Liver (tissue), 9 donors: ENCODE data around the gene TGFBR3. TPM values are rescaled to one million over a fixed set of nuclear protein-coding genes. Genes with fewer than 3 reads are reported as not detected.

Source experiments
- DNase-seq: peaks from one replicate; pipeline ENCODE4 v3.0.0-alpha.2; 2017; ENCODE audit warnings: low spot score
- H3K27ac ChIP-seq, 2 donors: one replicate each; pipeline ENCODE4 v1.7.0; 2013; ENCODE audit warnings: inconsistent platforms in 2 of 2, low read length in 2 of 2, control low read depth in 1 of 2, low read depth in 1 of 2, mild to moderate bottlenecking in 1 of 2
- H3K27me3 ChIP-seq, 4 donors: one replicate each; pipeline versions ENCODE4 v1.6.1 to v1.7.0; 2013; ENCODE audit warnings: low read length in 3 of 4, inconsistent platforms in 1 of 4, mild to moderate bottlenecking in 1 of 4, moderate library complexity in 1 of 4; ENCODE audit not compliant: control insufficient read depth in 4 of 4, insufficient read depth in 4 of 4
- H3K36me3 ChIP-seq, 4 donors: one replicate each; pipeline versions ENCODE4 v1.6.1 to v1.7.0; 2013; ENCODE audit warnings: low read length in 3 of 4, mild to moderate bottlenecking in 3 of 4, low read depth in 1 of 4, moderate library complexity in 1 of 4; ENCODE audit not compliant: control insufficient read depth in 4 of 4, insufficient read depth in 3 of 4
- H3K4me1 ChIP-seq, 4 donors: one replicate each; pipeline versions ENCODE4 v1.6.1 to v1.7.0; 2013; ENCODE audit warnings: low read length in 3 of 4, mild to moderate bottlenecking in 3 of 4, moderate library complexity in 1 of 4; ENCODE audit not compliant: control insufficient read depth in 4 of 4, insufficient read depth in 4 of 4
- H3K4me3 ChIP-seq, 3 donors: one replicate each; pipeline versions ENCODE4 v1.6.1 to v1.7.0; 2013; ENCODE audit warnings: low read length in 3 of 3, control low read depth in 1 of 3, low read depth in 1 of 3, mild to moderate bottlenecking in 1 of 3
- H3K9ac ChIP-seq, 2 donors: one replicate each; pipeline ENCODE4 v1.7.0; 2013; ENCODE audit warnings: low read length in 2 of 2, mild to moderate bottlenecking in 2 of 2, moderate library complexity in 2 of 2, control low read depth in 1 of 2, low read depth in 1 of 2
- H3K9me3 ChIP-seq, 4 donors: one replicate each; pipeline versions ENCODE4 v1.6.1 to v1.7.0; 2013; ENCODE audit warnings: low read length in 3 of 4; ENCODE audit not compliant: control insufficient read depth in 4 of 4
- ATF3 ChIP-seq: IDR thresholded peaks from 2 replicates; pipeline ENCODE4 v1.6.1; 2016; ENCODE audit warnings: antibody characterized with exemption
- CTCF ChIP-seq: fragments of 150-350 bp; IDR thresholded peaks from 2 replicates; pipeline ENCODE4 v1.5.1; 2017; ENCODE audit warnings: improper control_type of control experiment, low read depth, low read length; ENCODE audit not compliant: missing input control
- EGR1 ChIP-seq, 2 donors: IDR thresholded peaks; 2 replicates each; pipeline ENCODE4 v1.6.1; 2016 to 2018; ENCODE audit warnings: antibody characterized with exemption in 2 of 2, low read depth in 2 of 2
- FOXA1 ChIP-seq: IDR thresholded peaks from 2 replicates; pipeline ENCODE4 v1.6.1; 2016; ENCODE audit warnings: antibody characterized with exemption
- FOXA2 ChIP-seq: IDR thresholded peaks from 2 replicates; pipeline ENCODE4 v1.6.1; 2016; ENCODE audit warnings: antibody characterized with exemption
- GABPA ChIP-seq, 2 donors: IDR thresholded peaks in 1 of 2; conservative IDR thresholded peaks in 1 of 2; 2 replicates each; pipeline ENCODE4 v1.6.1; 2016; ENCODE audit warnings: antibody characterized with exemption in 2 of 2, mild to moderate bottlenecking in 1 of 2, moderate library complexity in 1 of 2
- HNF4A ChIP-seq, 2 donors: conservative IDR thresholded peaks; 2 replicates each; pipeline ENCODE4 v1.6.1; 2016; ENCODE audit warnings: antibody characterized with exemption in 2 of 2, mild to moderate bottlenecking in 2 of 2
- HNF4G ChIP-seq: IDR thresholded peaks from 2 replicates; pipeline ENCODE4 v1.6.1; 2016; ENCODE audit warnings: antibody characterized with exemption
- JUND ChIP-seq, 2 donors: IDR thresholded peaks; 2 replicates each; pipeline ENCODE4 v1.6.1; 2016; ENCODE audit warnings: antibody characterized with exemption in 2 of 2
- MAX ChIP-seq: IDR thresholded peaks from 2 replicates; pipeline ENCODE4 v1.6.1; 2016; ENCODE audit warnings: antibody characterized with exemption
- NR2F2 ChIP-seq: IDR thresholded peaks from 2 replicates; pipeline ENCODE4 v1.6.1; 2016; ENCODE audit warnings: antibody characterized with exemption
- RAD21 ChIP-seq, 2 donors: IDR thresholded peaks; 2 replicates each; pipeline ENCODE4 v1.6.1; 2016; ENCODE audit warnings: antibody characterized with exemption in 2 of 2, mild to moderate bottlenecking in 2 of 2
- REST ChIP-seq: IDR thresholded peaks from 2 replicates; pipeline ENCODE4 v1.6.1; 2016; ENCODE audit warnings: antibody characterized with exemption, mild to moderate bottlenecking
- RXRA ChIP-seq, 2 donors: IDR thresholded peaks; 2 replicates each; pipeline ENCODE4 v1.6.1; 2017 to 2018; ENCODE audit warnings: antibody characterized with exemption in 2 of 2, mild to moderate bottlenecking in 1 of 2
- SP1 ChIP-seq: IDR thresholded peaks from 2 replicates; pipeline ENCODE4 v1.6.1; 2018; ENCODE audit warnings: antibody characterized with exemption, mild to moderate bottlenecking
- TAF1 ChIP-seq: conservative IDR thresholded peaks from 2 replicates; pipeline ENCODE4 v1.6.1; 2016; ENCODE audit warnings: antibody characterized with exemption, mild to moderate bottlenecking
- YY1 ChIP-seq: IDR thresholded peaks from 2 replicates; pipeline ENCODE4 v1.6.1; 2016; ENCODE audit warnings: antibody characterized with exemption, mild to moderate bottlenecking
- ZBTB33 ChIP-seq: IDR thresholded peaks from 2 replicates; pipeline ENCODE4 v1.6.1; 2016; ENCODE audit warnings: antibody characterized with exemption
- WGBS: extraction: QIAGEN DNeasy Blood & Tissue Kit; methylation state at CpG from one replicate; pipeline ENCODE4 v1.1.7; 2013; 5-methylcytosine and 5-hydroxymethylcytosine counted together
- polyA plus RNA-seq, 2 donors: library from polyadenylated mRNA; stranded (reverse) in 1 of 2; unstranded in 1 of 2; fragments of 200-250 nt in 1 of 2; fragments of >200 nt in 1 of 2; fragmentation: Nextera tagmentation in 1 of 2; extraction: Ambion mirVana in 1 of 2; gene quantifications; one replicate each; pipeline versions ENCODE4 v1.2.1 to v1.2.3, GENCODE V29; 2013 to 2015
- total RNA-seq, 2 donors: library from RNA; depleted of rRNA; stranded (reverse); fragments of >200 nt; gene quantifications; one replicate each; pipeline ENCODE4 v1.2.3, GENCODE V29; 2014
- donor health status: healthy.
- donor health status: healthy.
- donor health status: healthy.
- donor health status: healthy.
- donor health status: healthy.

Gene TGFBR3
- total and polyA plus RNA-seq, 4 donors: 6.1 to 19.3 (median 9.9) TPM

- H3K9me3 ChIP-seq: no peaks in the 10 kb centered on the region
- 57% methylated on average over 5 of the region's 5 CpGs for WGBS
- DNase-seq: no peak
- no peaks in the 10 kb centered on the region for H3K27me3 ChIP-seq
- no peak overlapping the region for H3K9ac ChIP-seq
- no peak overlapping the region for H3K4me3 ChIP-seq
- peaks cover 11 to 31% (median 23%) of the 10 kb centered on the region in 4 donors for H3K4me1 ChIP-seq
- H3K36me3 ChIP-seq: no peaks in the 10 kb centered on the region
- peak overlapping the region; percentile 54 to 66 for H3K27ac ChIP-seq
- TF ChIP-seq JUND (IDR thresholded peaks at IDR 0.05) (no peak), REST (no peak), HNF4G (no peak), EGR1 (IDR thresholded peaks at IDR 0.05; ENCODE audit: low read depth in 2 of 2) (no peak), RXRA (IDR thresholded peaks at IDR 0.05) (peak in 1 of 2 donors; percentile 43), NR2F2 (peak; percentile 32), SP1 (no peak), HNF4A (conservative IDR thresholded peaks at IDR 0.05) (peak in 1 of 2 donors; percentile 19)
Measured at GRCh38 chr1:91817211-91817905, 68.6 kb downstream of the TGFBR3 start.

GRCh38 chr1:91816031-91816430 lies 69.9 kb downstream of the TGFBR3 start:
- H3K9me3 ChIP-seq: no peaks in the 10 kb centered on the region
- DNase-seq: no peak
- H3K9ac ChIP-seq: no peak overlapping the region
- H3K4me1 ChIP-seq: peaks cover 11 to 31% (median 23%) of the 10 kb centered on the region in 4 donors
- no peaks in the 10 kb centered on the region for H3K27me3 ChIP-seq
- 24% methylated on average over 1 of the region's 1 CpG for WGBS
- no peak overlapping the region for H3K4me3 ChIP-seq
- H3K27ac ChIP-seq: peak overlapping the region; percentile 39 to 77
- no peak for TF ChIP-seq CTCF
- no peak for TF ChIP-seq ZBTB33
- peak; percentile 17 for TF ChIP-seq REST
- no peak for TF ChIP-seq FOXA1
- TF ChIP-seq EGR1 (IDR thresholded peaks at IDR 0.05; ENCODE audit: low read depth in 2 of 2): no peak
- no peak for TF ChIP-seq JUND (IDR thresholded peaks at IDR 0.05)
- TF ChIP-seq ATF3: no peak
- TF ChIP-seq NR2F2: no peak
- TF ChIP-seq TAF1: no peak
- TF ChIP-seq HNF4A (conservative IDR thresholded peaks at IDR 0.05): peak; percentile 39 to 59
- TF ChIP-seq YY1: no peak
- TF ChIP-seq HNF4G: no peak
- no peak for TF ChIP-seq MAX
- TF ChIP-seq RAD21 (IDR thresholded peaks at IDR 0.05): peak; percentile 8 to 26
- no peak for TF ChIP-seq FOXA2
- TF ChIP-seq GABPA (IDR thresholded peaks at IDR 0.05 in 1 of 2, conservative IDR thresholded peaks at IDR 0.05 in 1 of 2): no peak
- peak; percentile 23 for TF ChIP-seq SP1
- TF ChIP-seq RXRA (IDR thresholded peaks at IDR 0.05): peak; percentile 33 to 43
- H3K36me3 ChIP-seq: no peaks in the 10 kb centered on the region
